HG03039 (cell line): ENCODE measurements around the gene ZNF775.

Experiments used
- ATAC-seq: cut with Tn5 transposase; IDR thresholded peaks from one replicate; pipeline ENCODE4 v1.9.1; 2021; ENCODE audit warnings: mild to moderate bottlenecking, moderate library complexity; ENCODE audit not compliant: unreplicated experiment

The ZNF775 gene

GRCh38 chr7:150345012-150345411, 34.1 kb upstream of the ZNF775 start:
- ATAC-seq, result no peak

- ATAC-seq, result no peak
Measured at GRCh38 chr7:150346922-150347321, 32.2 kb upstream of the ZNF775 start.

GRCh38 chr7:150351587-150352194, 27.4 kb upstream of the ZNF775 start:
- no peak for ATAC-seq

GRCh38 chr7:150355666-150356059, 23.5 kb upstream of the ZNF775 start:
- no peak for ATAC-seq

GRCh38 chr7:150356265-150356897, 22.7 kb upstream of the ZNF775 start:
- no peak for ATAC-seq

- no peak for ATAC-seq
Measured at GRCh38 chr7:150357270-150357669, 21.9 kb upstream of the ZNF775 start.

- ATAC-seq, result no peak
Measured at GRCh38 chr7:150357771-150358427, 21.2 kb upstream of the ZNF775 start.

- ATAC-seq, result no peak
Measured at GRCh38 chr7:150358433-150358832, 20.7 kb upstream of the ZNF775 start.

GRCh38 chr7:150358988-150359621, 20.0 kb upstream of the ZNF775 start:
- ATAC-seq, result no peak

GRCh38 chr7:150359622-150360362, 19.3 kb upstream of the ZNF775 start:
- no peak for ATAC-seq

- no peak for ATAC-seq
Measured at GRCh38 chr7:150360363-150361058, 18.6 kb upstream of the ZNF775 start.

- no peak for ATAC-seq
Measured at GRCh38 chr7:150361402-150361801, 17.7 kb upstream of the ZNF775 start.

- no peak for ATAC-seq
Measured at GRCh38 chr7:150361807-150362621, 17.1 kb upstream of the ZNF775 start.

- ATAC-seq, result no peak
Measured at GRCh38 chr7:150363370-150363769, 15.8 kb upstream of the ZNF775 start.

GRCh38 chr7:150363872-150364271, 15.3 kb upstream of the ZNF775 start:
- no peak for ATAC-seq

- no peak for ATAC-seq
Measured at GRCh38 chr7:150365194-150365593, 13.9 kb upstream of the ZNF775 start.

GRCh38 chr7:150365673-150366398, 13.3 kb upstream of the ZNF775 start:
- no peak for ATAC-seq

- ATAC-seq, result no peak
Measured at GRCh38 chr7:150367677-150368095, 11.4 kb upstream of the ZNF775 start.
